Right atrium auricular region (tissue), 2 donors: ENCODE data around the gene SPSB4. TPM values are rescaled to one million over a fixed set of nuclear protein-coding genes. Genes with fewer than 3 reads are reported as not detected.

Experiments used
- DNase-seq: peaks from one replicate; pipeline ENCODE4 v3.0.0-alpha.2; 2019; ENCODE audit warnings: low spot score
- H3K27ac ChIP-seq, 2 donors: fragments of 200-600 bp; sonication (generic); 1 replicate in 1 of 2; 2 replicates in 1 of 2; pipeline ENCODE4 v1.5.1; 2016 to 2019
- H3K27me3 ChIP-seq, 2 donors: fragments of 200-600 bp; sonication (generic); one replicate each; pipeline versions ENCODE4 v1.5.1 to v1.6.0; 2017 to 2019
- H3K36me3 ChIP-seq: fragments of 200-600 bp; sonication (generic); one replicate; pipeline ENCODE4 v1.5.1; 2016
- H3K4me1 ChIP-seq, 2 donors: fragments of 200-600 bp; sonication (generic); one replicate each; pipeline versions ENCODE4 v1.5.1 to v1.6.0; 2017 to 2019
- H3K4me3 ChIP-seq, 2 donors: fragments of 200-600 bp; sonication (generic); 1 replicate in 1 of 2; 2 replicates in 1 of 2; pipeline ENCODE4 v1.5.1; 2017 to 2019; ENCODE audit warnings: mild to moderate bottlenecking in 1 of 2, moderate library complexity in 1 of 2
- H3K9me3 ChIP-seq, 2 donors: fragments of 200-600 bp; sonication (generic); one replicate each; pipeline ENCODE4 v1.5.1; 2019
- total RNA-seq, 2 donors: library from RNA; depleted of rRNA; stranded (reverse); fragments of >200 nt; gene quantifications; one replicate each; pipeline ENCODE4 v1.1.0, GENCODE V29; 2016
- TF ChIP-seq, protein P1 (sequence below), 2 donors: fragments of 200-600 bp; sonication (generic); IDR thresholded peaks; one replicate each; pipeline ENCODE4 v1.5.1; 2019; ENCODE audit warnings: antibody characterized with exemption in 2 of 2

Gene SPSB4
- total RNA-seq, 2 donors from 2014 or later, result 1.8 to 6.9 TPM

DNA sequence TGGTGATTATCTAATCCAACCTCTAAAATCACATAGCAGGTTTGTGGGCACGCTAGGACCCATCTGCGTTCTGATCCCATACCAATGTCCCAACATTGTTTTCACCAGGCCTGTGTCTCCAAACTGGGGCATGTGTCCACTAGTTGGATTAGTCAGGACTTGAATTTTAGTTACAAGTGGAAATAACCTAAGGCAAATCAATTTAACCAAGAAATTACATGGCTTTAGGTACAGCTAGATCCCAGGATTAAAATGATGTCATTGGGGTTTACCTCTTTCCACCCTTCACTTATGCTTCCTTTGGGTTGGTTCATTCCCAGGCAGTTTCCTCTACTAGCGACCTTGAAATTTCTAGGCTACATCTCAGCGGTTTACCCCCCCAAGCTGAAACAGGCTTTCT, 133.3 kb downstream of the SPSB4 start:
- Histone ChIP-seq H3K27me3 (no peaks in the 10 kb centered on the region), H3K9me3 (no peaks in the 10 kb centered on the region), H3K4me3 (no peak overlapping the region), H3K4me1 (no peaks in the 10 kb centered on the region), H3K27ac (no peak overlapping the region), H3K36me3 (no peaks in the 10 kb centered on the region)
- no peak for DNase-seq
- TF ChIP-seq, protein P1, sequence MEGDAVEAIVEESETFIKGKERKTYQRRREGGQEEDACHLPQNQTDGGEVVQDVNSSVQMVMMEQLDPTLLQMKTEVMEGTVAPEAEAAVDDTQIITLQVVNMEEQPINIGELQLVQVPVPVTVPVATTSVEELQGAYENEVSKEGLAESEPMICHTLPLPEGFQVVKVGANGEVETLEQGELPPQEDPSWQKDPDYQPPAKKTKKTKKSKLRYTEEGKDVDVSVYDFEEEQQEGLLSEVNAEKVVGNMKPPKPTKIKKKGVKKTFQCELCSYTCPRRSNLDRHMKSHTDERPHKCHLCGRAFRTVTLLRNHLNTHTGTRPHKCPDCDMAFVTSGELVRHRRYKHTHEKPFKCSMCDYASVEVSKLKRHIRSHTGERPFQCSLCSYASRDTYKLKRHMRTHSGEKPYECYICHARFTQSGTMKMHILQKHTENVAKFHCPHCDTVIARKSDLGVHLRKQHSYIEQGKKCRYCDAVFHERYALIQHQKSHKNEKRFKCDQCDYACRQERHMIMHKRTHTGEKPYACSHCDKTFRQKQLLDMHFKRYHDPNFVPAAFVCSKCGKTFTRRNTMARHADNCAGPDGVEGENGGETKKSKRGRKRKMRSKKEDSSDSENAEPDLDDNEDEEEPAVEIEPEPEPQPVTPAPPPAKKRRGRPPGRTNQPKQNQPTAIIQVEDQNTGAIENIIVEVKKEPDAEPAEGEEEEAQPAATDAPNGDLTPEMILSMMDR (IDR thresholded peaks at IDR 0.05), result no peak

DNA sequence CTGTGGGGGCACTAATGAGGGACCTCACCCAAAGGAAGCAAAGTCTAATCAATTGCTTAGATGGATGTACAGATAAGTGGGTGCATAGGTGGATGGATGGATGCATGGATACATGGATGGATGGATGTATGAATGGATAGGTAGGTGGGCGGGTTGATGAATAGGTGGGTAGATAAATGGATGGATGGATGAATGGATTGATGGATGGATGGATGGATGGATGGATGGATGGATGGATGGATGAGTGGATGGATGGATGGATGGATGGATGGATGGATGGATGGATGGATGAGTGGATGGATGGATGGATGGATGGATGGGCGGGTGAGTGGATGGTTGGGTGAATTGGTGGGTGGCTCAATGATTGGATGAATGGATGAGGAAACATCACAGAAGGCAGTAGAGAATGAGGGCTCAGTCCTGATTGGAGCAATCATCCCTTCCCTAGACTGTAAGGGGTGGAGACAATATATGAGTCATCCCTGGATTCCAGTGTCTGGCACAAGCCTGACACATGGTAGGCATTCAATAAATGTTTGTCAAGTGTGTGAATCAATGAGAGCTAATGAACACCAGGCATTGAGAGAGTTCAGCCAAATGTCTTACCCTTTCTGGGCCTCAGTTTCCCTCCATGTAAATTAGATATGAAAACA, 140.1 kb downstream of the SPSB4 start:
- Histone ChIP-seq H3K36me3 (no peaks in the 10 kb centered on the region), H3K4me3 (no peak overlapping the region), H3K4me1 (no peaks in the 10 kb centered on the region), H3K9me3 (no peaks in the 10 kb centered on the region), H3K27ac (no peak overlapping the region), H3K27me3 (no peaks in the 10 kb centered on the region)
- DNase-seq, result no peak
- TF ChIP-seq, protein P1 (IDR thresholded peaks at IDR 0.05), result no peak

DNA sequence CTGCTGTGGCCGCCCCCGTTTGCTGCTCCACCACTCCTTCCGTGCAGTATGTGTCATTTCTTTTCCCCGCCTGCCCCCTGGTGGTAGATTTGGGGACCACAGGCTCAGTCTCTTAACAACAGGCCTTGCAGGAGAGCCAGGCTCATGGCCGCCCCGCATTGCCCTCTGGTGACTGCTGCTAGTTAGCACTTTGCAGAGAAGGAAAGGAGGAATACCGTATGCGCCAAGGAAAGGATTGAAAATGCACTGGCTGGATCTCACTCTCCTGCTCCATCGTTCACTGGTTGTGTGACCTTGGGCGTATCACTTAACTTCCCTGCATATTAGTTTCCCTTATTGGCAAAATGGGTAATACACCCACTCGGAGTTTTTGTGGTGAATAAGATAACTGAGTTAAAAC, 141.2 kb downstream of the SPSB4 start:
- Histone ChIP-seq H3K4me3 (no peak overlapping the region), H3K27ac (no peak overlapping the region), H3K27me3 (no peaks in the 10 kb centered on the region), H3K4me1 (no peaks in the 10 kb centered on the region), H3K9me3 (no peaks in the 10 kb centered on the region), H3K36me3 (no peaks in the 10 kb centered on the region)
- DNase-seq, result peak; percentile 99
- TF ChIP-seq, protein P1 (IDR thresholded peaks at IDR 0.05), result peak; percentile 98 to 100

DNA sequence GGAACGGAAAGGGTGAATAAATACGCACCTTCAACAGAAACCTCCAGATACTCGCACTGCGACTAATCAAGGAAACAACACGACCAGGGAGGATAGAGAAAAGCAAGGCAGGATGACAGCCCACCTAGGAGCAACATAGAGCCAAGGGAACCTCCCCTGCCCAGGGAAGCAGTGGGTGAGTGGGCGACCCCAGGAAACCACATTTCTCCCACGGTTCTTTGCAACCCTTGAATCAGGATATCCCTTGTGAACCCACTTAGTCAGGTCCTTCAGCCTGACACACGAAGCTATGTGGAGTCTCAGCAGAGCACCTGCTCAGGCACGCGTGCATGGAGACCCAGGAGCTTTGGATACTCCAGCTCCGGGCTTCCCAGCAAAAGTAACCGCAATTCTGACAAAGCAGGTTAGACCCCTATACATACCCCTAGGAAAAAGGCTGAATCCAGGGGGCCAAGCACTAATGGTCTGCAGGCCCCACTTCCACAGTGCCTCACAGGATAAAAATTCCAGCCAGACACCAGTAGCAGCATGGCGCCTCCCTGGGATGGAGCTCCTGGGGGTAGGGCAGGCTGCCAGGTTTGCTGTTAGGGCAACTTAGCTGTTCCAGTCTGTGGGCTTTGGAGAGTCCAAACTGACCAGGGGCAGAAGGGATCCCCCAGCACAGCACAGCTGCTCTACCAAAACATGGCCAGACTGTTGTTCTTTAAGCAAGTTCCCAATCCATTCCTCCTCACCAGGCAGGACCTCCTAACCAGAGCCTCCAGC, 142.1 kb downstream of the SPSB4 start:
- no peaks in the 10 kb centered on the region for H3K27me3 ChIP-seq
- no peaks in the 10 kb centered on the region for H3K9me3 ChIP-seq
- TF ChIP-seq, protein P1 (IDR thresholded peaks at IDR 0.05), result no peak
- H3K4me3 ChIP-seq, result no peak overlapping the region
- H3K27ac ChIP-seq, result no peak overlapping the region
- no peak for DNase-seq
- no peaks in the 10 kb centered on the region for H3K4me1 ChIP-seq
- no peaks in the 10 kb centered on the region for H3K36me3 ChIP-seq

Other genes starting within 250 kb of the SPSB4 start
- 10 to 100 TPM; 31.0 to 78.8 TPM for gene SLC25A36, start 109.5 kb upstream of the SPSB4 start, total RNA-seq
- 10 to 100 TPM in 1 of 2 donors, 1 to 10 TPM in 1; 7.5 to 14.5 TPM for gene PXYLP1, start 180.5 kb downstream of the SPSB4 start, total RNA-seq